WTC11 (cell line): ENCODE results near the gene TMEM145. TPM values are rescaled to one million over a fixed set of nuclear protein-coding genes. Genes with fewer than 3 reads are reported as not detected.

Experiments used
- ATAC-seq: fragments of 200-7000 bp; cut with Tn5 transposase; 2 replicates; pipeline ENCODE4 v1.10.0; 2021; ENCODE audit warnings: mild to moderate bottlenecking, moderate library complexity
- CTCF ChIA-PET: fragments of 300-600 bp; sonication (Branson Sonifier 250); formaldehyde crosslinking; loops from one replicate; lab custom pipeline; 2021; ENCODE audit warnings: antibody characterized with exemption; lab: Charles Lee
- POLR2A ChIA-PET: fragments of 350-600 bp; sonication (Branson Sonifier 250); formaldehyde crosslinking; loops from one replicate; lab custom pipeline; 2021; ENCODE audit warnings: antibody characterized with exemption; lab: Charles Lee
- DNase-seq: peaks from one replicate; pipeline ENCODE4 v3.0.0; 2021; ENCODE audit warnings: low spot score
- H3K27ac Mint-ChIP-seq: 2 replicates; pipeline ENCODE4 v1.8.0; 2021; ENCODE audit warnings: mixed read lengths
- H3K27me3 Mint-ChIP-seq: 2 replicates; pipeline ENCODE4 v1.8.0; 2021; ENCODE audit warnings: low read depth, mild to moderate bottlenecking, moderate library complexity, mixed read lengths
- H3K36me3 Mint-ChIP-seq: 2 replicates; pipeline ENCODE4 v1.8.0; 2021; ENCODE audit warnings: mixed read lengths
- H3K4me1 Mint-ChIP-seq: 2 replicates; pipeline ENCODE4 v1.8.0; 2022; ENCODE audit warnings: mixed read lengths
- H3K4me3 Mint-ChIP-seq: 2 replicates; pipeline ENCODE4 v1.8.0; 2021; ENCODE audit warnings: mild to moderate bottlenecking, moderate library complexity, mixed read lengths
- H3K9me3 Mint-ChIP-seq: 2 replicates; pipeline ENCODE4 v1.8.0; 2021; ENCODE audit warnings: mixed read lengths
- ARID4B ChIP-seq: sonication (generic); formaldehyde crosslinking; IDR thresholded peaks from 2 replicates; pipeline ENCODE4 v1.8.0; 2023; ENCODE audit warnings: missing genetic modification reagents, mild to moderate bottlenecking, borderline replicate concordance
- CREM ChIP-seq: sonication (generic); formaldehyde crosslinking; IDR thresholded peaks from 2 replicates; pipeline ENCODE4 v1.8.1; 2022; ENCODE audit warnings: mild to moderate bottlenecking, missing genetic modification reagents, moderate library complexity
- MXD4 ChIP-seq: fragments of 250-450 bp; sonication (Bioruptor Pico); IDR thresholded peaks from 2 replicates; pipeline ENCODE4 v1.8.0; 2021; ENCODE audit warnings: mild to moderate bottlenecking, moderate library complexity, borderline replicate concordance
- NR1H2 ChIP-seq: sonication (generic); formaldehyde crosslinking; IDR thresholded peaks from 2 replicates; pipeline ENCODE4 v1.9.0; 2021; ENCODE audit warnings: mild to moderate bottlenecking, moderate library complexity, missing genetic modification reagents
- TCF7 ChIP-seq: sonication (generic); formaldehyde crosslinking; IDR thresholded peaks from 2 replicates; pipeline ENCODE4 v1.8.0; 2022; ENCODE audit warnings: mild to moderate bottlenecking, low read depth, missing genetic modification reagents, moderate library complexity
- ZNF121 ChIP-seq: sonication (generic); formaldehyde crosslinking; IDR thresholded peaks from 2 replicates; pipeline ENCODE4 v1.8.0; 2023; ENCODE audit warnings: missing genetic modification reagents
- ZNF232 ChIP-seq: sonication (generic); formaldehyde crosslinking; IDR thresholded peaks from 2 replicates; pipeline ENCODE4 v1.8.0; 2022; ENCODE audit warnings: mild to moderate bottlenecking, missing genetic modification reagents
- ZNF281 ChIP-seq: sonication (generic); formaldehyde crosslinking; IDR thresholded peaks from 2 replicates; pipeline ENCODE4 v1.8.0; 2023; ENCODE audit warnings: mild to moderate bottlenecking, missing genetic modification reagents
- ZNF425 ChIP-seq: fragments of 250-450 bp; sonication (Bioruptor Pico); conservative IDR thresholded peaks from 2 replicates; pipeline ENCODE4 v1.9.0; 2021; ENCODE audit warnings: mild to moderate bottlenecking
- total RNA-seq: library from RNA; stranded (reverse); gene quantifications from 3 replicates; pipeline ENCODE4 v1.2.3, GENCODE V29; 2021
- TF ChIP-seq, protein P1 (sequence below): sonication (generic); formaldehyde crosslinking; IDR thresholded peaks from 2 replicates; pipeline ENCODE4 v1.8.1; 2022; ENCODE audit warnings: mild to moderate bottlenecking, missing genetic modification reagents, moderate library complexity, borderline replicate concordance
- TF ChIP-seq, protein P2 (sequence below): sonication (generic); formaldehyde crosslinking; IDR thresholded peaks from 2 replicates; pipeline ENCODE4 v1.8.0; 2022; ENCODE audit warnings: mild to moderate bottlenecking, missing genetic modification reagents

The TMEM145 gene
- total RNA-seq, 1 experiment from 2014 or later: 6.9 TPM

GRCh38 chr19:42366673-42367072 lies 53.6 kb downstream of the TMEM145 start (continued):
- TF ChIP-seq ARID4B (CRISPR knock-in tag) (no peak), MXD4 (CRISPR knock-in tag) (no peak), CREM (CRISPR knock-in tag) (no peak), NR1H2 (CRISPR knock-in tag) (no peak), TCF7 (CRISPR knock-in tag) (no peak), ZNF232 (no peak), ZNF425 (CRISPR knock-in tag) (no peak), ZNF121 (no peak)
- TF ChIP-seq, protein P1, sequence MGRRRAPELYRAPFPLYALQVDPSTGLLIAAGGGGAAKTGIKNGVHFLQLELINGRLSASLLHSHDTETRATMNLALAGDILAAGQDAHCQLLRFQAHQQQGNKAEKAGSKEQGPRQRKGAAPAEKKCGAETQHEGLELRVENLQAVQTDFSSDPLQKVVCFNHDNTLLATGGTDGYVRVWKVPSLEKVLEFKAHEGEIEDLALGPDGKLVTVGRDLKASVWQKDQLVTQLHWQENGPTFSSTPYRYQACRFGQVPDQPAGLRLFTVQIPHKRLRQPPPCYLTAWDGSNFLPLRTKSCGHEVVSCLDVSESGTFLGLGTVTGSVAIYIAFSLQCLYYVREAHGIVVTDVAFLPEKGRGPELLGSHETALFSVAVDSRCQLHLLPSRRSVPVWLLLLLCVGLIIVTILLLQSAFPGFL (CRISPR knock-in tag): no peak

- POLR2A ChIA-PET: no interaction called here
- Mint-ChIP-seq H3K36me3 (peaks cover 36% of the 10 kb centered on the region), H3K27ac (no peak overlapping the region)
Observed at GRCh38 chr19:42367929-42368328, 54.8 kb downstream of the TMEM145 start.

More at GRCh38 chr19:42367929-42368328, 54.8 kb downstream of the TMEM145 start:
- H3K9me3 Mint-ChIP-seq: peaks cover 16% of the 10 kb centered on the region
- CTCF ChIA-PET: interaction anchor here (1.8 kb wide), 1 partner anchor 24 kb away, joined by 5 read pairs; no protein-coding TSS in a partner anchor
- DNase-seq: no peak
- no peak for ATAC-seq
- H3K4me1 Mint-ChIP-seq: peaks cover 62% of the 10 kb centered on the region
- TF ChIP-seq ZNF281 (CRISPR knock-in tag) (no peak), ZNF121 (peak; percentile 91)
- TF ChIP-seq, protein P2, sequence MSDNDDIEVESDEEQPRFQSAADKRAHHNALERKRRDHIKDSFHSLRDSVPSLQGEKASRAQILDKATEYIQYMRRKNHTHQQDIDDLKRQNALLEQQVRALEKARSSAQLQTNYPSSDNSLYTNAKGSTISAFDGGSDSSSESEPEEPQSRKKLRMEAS (CRISPR knock-in tag): no peak
- no peaks in the 10 kb centered on the region for H3K27me3 Mint-ChIP-seq
- no peak overlapping the region for H3K4me3 Mint-ChIP-seq
